A549 (cell line): ENCODE results near the gene PIM1. TPM values are rescaled to one million over a fixed set of nuclear protein-coding genes. Genes with fewer than 3 reads are reported as not detected.

Source experiments
- ATAC-seq, 2 experiments: fragments of 200-7000 bp in 1 of 2; fragments of >200 bp in 1 of 2; cut with Nextera tagmentation in 1 of 2; cut with Tn5 transposase in 1 of 2; 3 replicates each; pipeline versions ENCODE4 v1.8.0 to v1.9.1; 2018 to 2020; ENCODE audit warnings: mild to moderate bottlenecking in 1 of 2, moderate library complexity in 1 of 2
- CTCF ChIA-PET: fragments of 300-600 bp; sonication (Branson Sonifier 250); formaldehyde crosslinking; extraction: SDS; loops from one replicate; lab custom pipeline; 2021; ENCODE audit warnings: antibody characterized with exemption, inconsistent platforms; lab: Yijun Ruan, JAX
- POLR2A ChIA-PET: fragments of 350-600 bp; formaldehyde crosslinking; extraction: SDS; loops from one replicate; lab custom pipeline; 2021; ENCODE audit warnings: antibody characterized with exemption, inconsistent platforms; lab: Yijun Ruan, JAX
- DNase-seq, 2 experiments: peaks; one replicate each; pipeline versions ENCODE4 v3.0.0 to v3.0.0-alpha.2; 2011 to 2016; ENCODE audit warnings: low read depth in 1 of 2, low spot score in 1 of 2
- FAIRE-seq: peaks from 2 replicates; lab custom pipeline; 2011; peaks lifted over from hg19 to GRCh38; lab: Jason Lieb, UNC
- H3K27ac ChIP-seq, 2 experiments: fragments of >200 bp; sonication (Bioruptor Twin); formaldehyde crosslinking; 3 replicates each; pipeline ENCODE4 v1.5.1; 2016 to 2017
- H3K4me1 ChIP-seq: fragments of >200 bp; sonication (Bioruptor Twin); formaldehyde crosslinking; 3 replicates; pipeline ENCODE4 v1.6.1; 2016
- H3K4me2 ChIP-seq: fragments of >200 bp; sonication (Bioruptor Twin); formaldehyde crosslinking; 3 replicates; pipeline ENCODE4 v1.6.1; 2016
- H3K4me3 ChIP-seq: fragments of >200 bp; sonication (Bioruptor Twin); formaldehyde crosslinking; 3 replicates; pipeline ENCODE4 v1.5.1; 2016
- H3K9me3 ChIP-seq: fragments of >200 bp; sonication (Bioruptor Twin); formaldehyde crosslinking; 3 replicates; pipeline ENCODE4 v1.6.1; 2016
- CEBPB ChIP-seq, 2 experiments: fragments of >200 bp in 1 of 2; sonication (Bioruptor Twin) in 1 of 2; formaldehyde crosslinking in 1 of 2; IDR thresholded peaks; 2 replicates each; pipeline ENCODE4 v1.6.1; 2012 to 2016
- CTCF ChIP-seq: fragments of >200 bp; sonication (Bioruptor Twin); formaldehyde crosslinking; IDR thresholded peaks from 3 replicates; pipeline ENCODE4 v1.5.1; 2016
- E2F6 ChIP-seq: IDR thresholded peaks from 2 replicates; pipeline ENCODE4 v1.6.1; 2012; ENCODE audit warnings: low read depth, borderline replicate concordance
- ELK1 ChIP-seq: fragments of 150-350 bp; IDR thresholded peaks from 2 replicates; pipeline ENCODE4 v1.6.1; 2014; ENCODE audit warnings: low read depth, mild to moderate bottlenecking, low read length
- EP300 ChIP-seq, 2 experiments: fragments of >200 bp; sonication (Bioruptor Twin); formaldehyde crosslinking; IDR thresholded peaks; 2 replicates in 1 of 2; 3 replicates in 1 of 2; pipeline ENCODE4 v1.6.1; 2016 to 2017
- ESRRA ChIP-seq: fragments of 150-350 bp; IDR thresholded peaks from 2 replicates; pipeline ENCODE4 v1.6.1; 2014; ENCODE audit warnings: mild to moderate bottlenecking, low read length, borderline replicate concordance
- FOSB ChIP-seq: fragments of 250-450 bp; sonication (Bioruptor Pico); IDR thresholded peaks from 2 replicates; pipeline ENCODE4 v1.5.0; 2020; ENCODE audit warnings: mild to moderate bottlenecking, moderate library complexity
- FOSL2 ChIP-seq, 2 experiments: fragments of 450-650 bp in 1 of 2; fragments of >200 bp in 1 of 2; sonication (Bioruptor Twin) in 1 of 2; formaldehyde crosslinking; IDR thresholded peaks; 2 replicates each; pipeline versions ENCODE4 v1.5.0 to v1.6.1; 2016 to 2020; ENCODE audit warnings: mild to moderate bottlenecking in 1 of 2, moderate library complexity in 1 of 2
- HDAC2 ChIP-seq: fragments of 200-600 bp; sonication (generic); IDR thresholded peaks from 2 replicates; pipeline ENCODE4 v1.6.1; 2016
- HOXB5 ChIP-seq: fragments of 250-450 bp; sonication (Bioruptor Pico); IDR thresholded peaks from 2 replicates; pipeline ENCODE4 v1.5.0; 2020; ENCODE audit warnings: mild to moderate bottlenecking, moderate library complexity
- JUN ChIP-seq, 2 experiments: fragments of >200 bp; sonication (Bioruptor Twin); formaldehyde crosslinking; IDR thresholded peaks; 2 replicates in 1 of 2; 3 replicates in 1 of 2; pipeline ENCODE4 v1.6.1; 2016 to 2017
- RFX5 ChIP-seq: fragments of 450-650 bp; IDR thresholded peaks from 2 replicates; pipeline ENCODE4 v1.7.1; 2014; ENCODE audit warnings: antibody characterized with exemption, mild to moderate bottlenecking, moderate library complexity
- SREBF2 ChIP-seq: fragments of 450-650 bp; IDR thresholded peaks from 2 replicates; pipeline ENCODE4 v1.6.1; 2014; ENCODE audit warnings: mild to moderate bottlenecking, moderate library complexity
- TFCP2L1 ChIP-seq: fragments of 250-450 bp; sonication (Bioruptor Pico); IDR thresholded peaks from 2 replicates; pipeline ENCODE4 v1.5.0; 2021; ENCODE audit warnings: mild to moderate bottlenecking
- ZC3H11A ChIP-seq: fragments of 450-650 bp; IDR thresholded peaks from 2 replicates; pipeline ENCODE4 v1.6.1; 2014; ENCODE audit warnings: antibody characterized with exemption, mild to moderate bottlenecking
- ZNF302 ChIP-seq: fragments of 250-450 bp; sonication (Bioruptor Pico); IDR thresholded peaks from 2 replicates; pipeline ENCODE4 v1.9.0; 2021; ENCODE audit warnings: inconsistent platforms, mild to moderate bottlenecking, moderate library complexity
- ZSCAN20 ChIP-seq: fragments of 250-450 bp; sonication (Bioruptor Pico); IDR thresholded peaks from 2 replicates; pipeline ENCODE4 v1.8.0; 2022; ENCODE audit warnings: mild to moderate bottlenecking, moderate library complexity
- WGBS: methylation state at CpG from one replicate; pipeline ENCODE4 v1.1.6; 2017; ENCODE audit errors: missing lambda C conversion rate; 5-methylcytosine and 5-hydroxymethylcytosine counted together
- polyA plus RNA-seq, 4 experiments: library from polyadenylated mRNA; depleted of rRNA in 3 of 4; stranded (reverse); fragments of >200 nt; fragmentation: RNase III in 1 of 4; extraction: RNeasy Plus Mini Kit Qiagen cat#74134 plus additional on column Dnase treatment in 1 of 4; gene quantifications; 2 replicates in 3 of 4; 3 replicates in 1 of 4; pipeline ENCODE4 v1.2.3, GENCODE V29; 2011 to 2017

The PIM1 gene
- polyA plus RNA-seq, 2 of the 4 experiments (the other 2 are of a cell fraction), result 15.4 to 19.0 TPM

GRCh38 chr6:37138856-37139229 lies 31.1 kb upstream of the PIM1 start:
- Histone ChIP-seq H3K9me3 (no peaks in the 10 kb centered on the region), H3K4me3 (no peak overlapping the region), H3K4me2 (peak overlapping the region; percentile 85), H3K4me1 (peaks cover 81% of the 10 kb centered on the region), H3K27ac (peak overlapping the region; percentile 93 to 96)
- DNase-seq, result no peak
- ChIA-PET CTCF (interaction anchor here (0.7 to 10.1 kb wide), 3 partner anchors 25 to 80 kb away, joined by 3 to 64 read pairs (median 15); no protein-coding TSS in a partner anchor), POLR2A (interaction anchor here (1.1 to 3.0 kb wide), 2 partner anchors 30 to 36 kb away, joined by 3 to 24 read pairs; partner anchors contain the start of gene PIM1)
- ATAC-seq, result no peak
- TF ChIP-seq ZC3H11A, result no peak
- TF ChIP-seq FOSB (CRISPR knock-in tag), result no peak
- TF ChIP-seq SREBF2, result no peak
- TF ChIP-seq E2F6, result no peak
- no peak for TF ChIP-seq JUN (IDR thresholded peaks at IDR 0.05)
- TF ChIP-seq EP300 (IDR thresholded peaks at IDR 0.05), result no peak
- no peak for TF ChIP-seq RFX5
- no peak for TF ChIP-seq CTCF
- no peak for TF ChIP-seq HOXB5 (CRISPR knock-in tag)
- no peak for TF ChIP-seq HDAC2
- TF ChIP-seq ZNF302 (CRISPR knock-in tag), result no peak
- no peak for TF ChIP-seq ESRRA
- TF ChIP-seq TFCP2L1 (CRISPR knock-in tag), result no peak
- no peak for TF ChIP-seq ZSCAN20 (CRISPR knock-in tag)
- no peak for TF ChIP-seq ELK1
- 100% methylated on average over 1 of the region's 1 CpG for WGBS
- FAIRE-seq, result no peak

- no peak for ATAC-seq
- no peak for FAIRE-seq
- ChIA-PET POLR2A (interaction anchor here (3.0 kb wide), 1 partner anchor 30 kb away, joined by 24 read pairs; the partner anchor contains the start of gene PIM1), CTCF (interaction anchor here (3.0 to 10.1 kb wide), 2 partner anchors 34 to 81 kb away, joined by 15 to 64 read pairs; no protein-coding TSS in a partner anchor)
- Histone ChIP-seq H3K9me3 (no peaks in the 10 kb centered on the region), H3K4me2 (peak overlapping the region; percentile 85; the same call in 1 of the 3 replicates), H3K4me3 (no peak overlapping the region), H3K27ac (peak overlapping the region; percentile 93 to 96), H3K4me1 (peaks cover 81% of the 10 kb centered on the region)
- TF ChIP-seq CEBPB (IDR thresholded peaks at IDR 0.05), result no peak
- TF ChIP-seq FOSL2 (IDR thresholded peaks at IDR 0.05), result no peak
- no peak for TF ChIP-seq FOSL2 (CRISPR knock-in tag; IDR thresholded peaks at IDR 0.05)
- TF ChIP-seq CTCF, result no peak
- 90% methylated on average over 5 of the region's 5 CpGs for WGBS
- no peak for DNase-seq
These were observed 30.6 kb upstream of the PIM1 start for GRCh38 chr6:37139230-37139962.
